ENCODE results near the gene ALDH8A1.

Gene ALDH8A1

GRCh38 chr6:134868812-134869211 lies 81.1 kb downstream of the ALDH8A1 start:
- no peak for DNase-seq

Data from CD4-positive, alpha-beta T cell treated with Interleukin-15 for 1 hour (primary cell).